Skeletal muscle satellite cell (primary cell): ENCODE results near the gene PRR20G.
"Not testable (repeated sequence)": the region's sequence is repeated elsewhere in the genome, so short reads cannot be mapped to it uniquely, and the experiment has no call there.

Experiments used
- H3K27me3 ChIP-seq: 2 replicates; pipeline ENCODE4 v1.7.0; 2013; ENCODE audit warnings: low read length; ENCODE audit not compliant: control insufficient read depth, insufficient read depth
- H3K36me3 ChIP-seq: 2 replicates; pipeline ENCODE4 v1.7.0; 2013; ENCODE audit warnings: mild to moderate bottlenecking, control low read depth, low read length; ENCODE audit not compliant: insufficient read depth
- H3K4me1 ChIP-seq: 2 replicates; pipeline ENCODE4 v1.7.0; 2013; ENCODE audit warnings: low read length; ENCODE audit not compliant: control insufficient read depth, insufficient read depth
- H3K4me2 ChIP-seq: 2 replicates; pipeline ENCODE4 v1.7.0; 2013; ENCODE audit warnings: mild to moderate bottlenecking, low read length
- H3K4me3 ChIP-seq: 2 replicates; pipeline ENCODE4 v1.7.0; 2013; ENCODE audit warnings: low read length
- H3K9ac ChIP-seq: 2 replicates; pipeline ENCODE4 v1.7.0; 2013; ENCODE audit warnings: mild to moderate bottlenecking, low read depth, low read length, moderate library complexity
- H3K9me3 ChIP-seq: replicated peaks from 2 replicates; pipeline ENCODE4 v1.7.0; 2013; ENCODE audit warnings: mild to moderate bottlenecking, control low read depth, low read length

PRR20G gene

DNA sequence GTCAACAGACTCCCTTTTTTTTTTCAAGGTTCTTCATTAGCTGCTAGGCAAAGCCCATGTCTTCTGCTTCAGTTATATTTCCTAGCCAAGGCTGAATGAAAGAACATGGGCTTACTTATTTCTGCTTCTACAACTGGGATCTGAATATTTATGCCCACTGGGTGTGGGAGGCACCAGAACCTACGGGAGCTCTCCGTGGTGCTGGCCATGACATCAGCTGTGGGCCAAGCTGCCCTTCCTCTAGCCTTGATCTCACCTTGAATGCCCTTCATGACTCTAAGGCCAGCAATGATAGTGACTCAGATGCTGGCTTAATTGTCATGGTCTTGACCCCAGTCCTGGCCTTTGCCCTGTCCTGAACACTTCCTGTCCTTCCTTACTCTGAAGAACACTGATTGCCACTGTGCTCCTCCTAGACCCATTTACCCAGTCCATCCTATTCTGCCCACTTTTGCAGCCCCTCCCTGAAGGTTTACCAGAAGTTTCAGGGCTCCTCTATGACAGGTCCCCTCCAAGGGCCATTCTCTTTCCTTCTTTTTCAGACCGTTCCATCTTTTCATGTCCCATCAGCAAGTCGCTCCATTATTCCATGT, 32.8 kb upstream of the PRR20G start:
- no peak overlapping the region for H3K4me2 ChIP-seq
- no peak overlapping the region for H3K9ac ChIP-seq
- H3K4me3 ChIP-seq: no peak overlapping the region
- no peaks in the 10 kb centered on the region for H3K27me3 ChIP-seq
- no peaks in the 10 kb centered on the region for H3K4me1 ChIP-seq
- no peaks in the 10 kb centered on the region for H3K9me3 ChIP-seq
- no peaks in the 10 kb centered on the region for H3K36me3 ChIP-seq

DNA sequence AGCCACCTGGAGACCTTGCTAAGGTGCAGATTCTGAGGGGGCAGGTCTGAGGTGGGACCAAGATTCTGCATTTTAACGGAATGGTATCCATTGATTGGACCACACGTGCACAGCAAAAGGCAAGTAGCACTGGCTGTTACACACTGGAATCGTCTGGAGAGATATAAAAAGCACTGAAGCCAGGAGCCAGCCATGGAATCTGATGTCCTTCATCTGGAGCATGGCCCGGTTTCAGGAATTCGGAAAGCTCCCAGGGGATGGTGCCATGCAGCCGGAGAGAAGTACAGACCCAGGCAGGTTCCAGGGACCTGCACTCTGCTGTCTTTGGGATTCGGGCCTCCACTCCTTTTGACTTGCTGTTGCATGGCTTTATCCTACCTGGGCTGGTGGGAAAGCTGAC, 28.8 kb upstream of the PRR20G start:
- Histone ChIP-seq H3K27me3 (peaks cover 2% of the 10 kb centered on the region), H3K4me3 (no peak overlapping the region), H3K4me1 (no peaks in the 10 kb centered on the region), H3K9me3 (no peaks in the 10 kb centered on the region), H3K4me2 (no peak overlapping the region), H3K9ac (no peak overlapping the region), H3K36me3 (no peaks in the 10 kb centered on the region)

GRCh38 chr3:127312818-127313217, 25.0 kb upstream of the PRR20G start:
- no peaks in the 10 kb centered on the region for H3K36me3 ChIP-seq
- no peak overlapping the region for H3K9ac ChIP-seq
- H3K27me3 ChIP-seq: peaks cover 2% of the 10 kb centered on the region
- no peaks in the 10 kb centered on the region for H3K9me3 ChIP-seq
- H3K4me1 ChIP-seq: no peaks in the 10 kb centered on the region
- H3K4me2 ChIP-seq: no peak overlapping the region
- H3K4me3 ChIP-seq: no peak overlapping the region

GRCh38 chr3:127308821-127309220, 21.0 kb upstream of the PRR20G start:
- H3K27me3 ChIP-seq, H3K9me3 ChIP-seq, H3K4me3 ChIP-seq, H3K4me2 ChIP-seq, H3K36me3 ChIP-seq, H3K4me1 ChIP-seq, H3K9ac ChIP-seq: not testable (repeated sequence)

DNA sequence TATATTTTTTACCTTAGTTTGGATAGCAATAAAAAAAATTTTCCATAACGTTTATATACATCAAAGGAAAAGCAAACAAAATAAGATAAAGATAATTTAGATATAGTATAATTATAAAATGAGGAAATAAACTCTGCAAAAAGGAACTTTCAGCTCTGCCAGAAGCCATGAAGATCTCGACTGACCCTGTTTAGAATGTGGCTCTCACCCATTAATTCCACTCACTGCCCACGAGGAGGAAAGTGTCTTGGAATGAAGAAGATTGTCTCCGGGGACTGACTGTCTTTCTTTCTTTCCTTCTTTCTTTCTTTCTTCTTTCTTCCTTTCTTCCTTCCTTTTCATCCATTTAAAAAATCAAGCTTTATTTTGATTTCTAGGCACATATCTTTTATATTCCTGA, 20.1 kb upstream of the PRR20G start:
- Histone ChIP-seq H3K27me3 (peaks cover 7% of the 10 kb centered on the region), H3K4me3 (no peak overlapping the region), H3K36me3 (no peaks in the 10 kb centered on the region), H3K4me2 (no peak overlapping the region), H3K9me3 (no peaks in the 10 kb centered on the region), H3K9ac (no peak overlapping the region), H3K4me1 (no peaks in the 10 kb centered on the region)

DNA sequence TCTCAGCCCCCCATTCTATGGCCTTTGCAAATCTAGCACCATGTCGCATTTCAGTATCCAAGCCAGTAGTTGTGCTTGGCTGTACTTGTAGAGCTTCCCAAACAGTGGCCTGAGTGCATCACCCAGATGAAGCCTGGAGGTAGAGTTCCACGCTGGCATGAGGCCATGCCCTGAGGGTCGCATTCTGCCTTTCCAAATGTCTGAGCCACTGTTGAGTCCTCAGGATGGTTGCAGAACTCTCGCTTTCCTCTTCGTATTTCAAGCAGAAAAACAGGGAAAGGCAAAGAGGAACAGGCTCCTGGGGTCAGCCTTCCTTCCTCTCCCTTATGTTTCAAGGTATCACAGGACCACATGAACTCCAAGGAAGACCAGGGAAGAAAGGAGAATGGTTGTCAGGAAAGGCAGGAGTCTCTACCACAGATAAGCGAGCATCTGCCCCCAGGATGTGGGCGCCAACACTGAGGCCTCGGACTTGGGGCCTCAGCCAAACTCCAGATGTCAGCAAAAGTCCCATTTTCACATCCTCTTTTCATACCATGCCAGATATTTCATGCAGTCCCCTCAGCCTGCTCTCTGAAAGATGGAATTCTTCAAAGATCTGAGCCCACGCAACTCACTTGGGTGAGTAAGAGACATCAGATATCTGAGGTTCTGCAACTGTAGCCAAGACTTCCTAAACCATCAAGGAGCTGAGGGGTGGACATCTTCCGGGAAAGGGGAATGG, 19.4 kb upstream of the PRR20G start:
- no peaks in the 10 kb centered on the region for H3K4me1 ChIP-seq
- no peak overlapping the region for H3K4me3 ChIP-seq
- H3K36me3 ChIP-seq: no peaks in the 10 kb centered on the region
- H3K27me3 ChIP-seq: peaks cover 12% of the 10 kb centered on the region
- no peaks in the 10 kb centered on the region for H3K9me3 ChIP-seq
- no peak overlapping the region for H3K4me2 ChIP-seq
- no peak overlapping the region for H3K9ac ChIP-seq

GRCh38 chr3:127306361-127307111, 18.7 kb upstream of the PRR20G start:
- Histone ChIP-seq H3K4me1 (no peaks in the 10 kb centered on the region), H3K9me3 (no peaks in the 10 kb centered on the region), H3K4me3 (no peak overlapping the region), H3K4me2 (no peak overlapping the region), H3K9ac (no peak overlapping the region), H3K27me3 (peaks cover 10% of the 10 kb centered on the region), H3K36me3 (no peaks in the 10 kb centered on the region)

- Histone ChIP-seq H3K27me3 (peaks cover 19% of the 10 kb centered on the region), H3K9me3 (no peaks in the 10 kb centered on the region), H3K4me3 (no peak overlapping the region), H3K4me1 (no peaks in the 10 kb centered on the region), H3K9ac (no peak overlapping the region), H3K36me3 (no peaks in the 10 kb centered on the region), H3K4me2 (no peak overlapping the region)
Measured at GRCh38 chr3:127305499-127306060, 17.7 kb upstream of the PRR20G start.

DNA sequence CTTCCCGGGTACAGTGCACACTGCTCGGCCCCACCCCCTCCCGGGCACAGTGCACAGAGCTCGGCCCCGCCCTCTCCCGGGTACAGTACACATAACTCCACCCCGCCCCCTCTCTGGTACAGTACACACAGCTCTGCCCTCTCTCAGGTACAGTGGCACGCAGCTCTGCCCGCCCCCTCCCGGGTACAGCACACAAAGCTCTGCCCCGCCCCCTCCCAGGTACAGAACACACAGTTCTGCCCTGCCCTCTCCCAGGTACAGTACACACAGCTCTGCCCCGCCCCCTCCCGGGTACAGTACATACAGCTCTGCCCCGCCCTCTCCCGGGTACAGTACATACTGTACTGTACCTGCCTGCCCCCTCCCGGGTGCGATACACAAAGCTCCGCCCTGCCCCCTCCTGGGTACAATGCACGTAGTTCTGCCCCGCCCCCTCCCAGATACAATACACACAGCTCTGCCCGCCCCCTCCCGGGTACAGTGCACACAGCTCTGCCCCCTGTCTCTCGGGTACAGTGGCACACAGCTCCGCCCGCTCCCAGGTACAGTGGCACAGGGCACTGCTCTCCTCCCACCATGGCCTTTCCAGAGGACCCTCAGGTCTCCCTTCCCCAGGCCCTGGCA, 16.4 kb upstream of the PRR20G start:
- Histone ChIP-seq H3K9me3 (no peaks in the 10 kb centered on the region), H3K4me2 (no peak overlapping the region), H3K27me3 (peaks cover 22% of the 10 kb centered on the region), H3K36me3 (no peaks in the 10 kb centered on the region), H3K4me3 (no peak overlapping the region), H3K4me1 (no peaks in the 10 kb centered on the region), H3K9ac (no peak overlapping the region)

DNA sequence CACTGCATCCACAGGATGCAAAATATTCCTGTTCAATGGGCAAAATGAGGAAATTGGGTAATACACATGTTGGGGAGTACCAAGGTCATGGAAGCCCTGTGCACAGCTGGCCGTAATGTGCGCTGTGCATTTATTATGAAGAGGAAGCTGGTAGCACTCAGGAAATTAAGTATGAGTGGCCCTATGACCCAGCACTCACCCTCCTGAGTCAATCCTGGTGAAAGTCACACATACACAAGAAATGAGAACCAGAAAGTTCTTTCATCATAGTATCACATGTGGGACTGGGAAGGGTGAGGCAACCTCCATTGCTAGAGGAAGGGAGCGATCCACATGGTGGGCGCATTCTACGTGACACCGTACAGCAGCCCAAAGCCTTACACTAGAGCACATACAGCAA, 11.4 kb upstream of the PRR20G start:
- Histone ChIP-seq H3K27me3 (peaks cover 41% of the 10 kb centered on the region), H3K36me3 (no peaks in the 10 kb centered on the region), H3K4me2 (no peak overlapping the region), H3K4me3 (no peak overlapping the region), H3K9me3 (no peaks in the 10 kb centered on the region), H3K9ac (no peak overlapping the region), H3K4me1 (no peaks in the 10 kb centered on the region)

DNA sequence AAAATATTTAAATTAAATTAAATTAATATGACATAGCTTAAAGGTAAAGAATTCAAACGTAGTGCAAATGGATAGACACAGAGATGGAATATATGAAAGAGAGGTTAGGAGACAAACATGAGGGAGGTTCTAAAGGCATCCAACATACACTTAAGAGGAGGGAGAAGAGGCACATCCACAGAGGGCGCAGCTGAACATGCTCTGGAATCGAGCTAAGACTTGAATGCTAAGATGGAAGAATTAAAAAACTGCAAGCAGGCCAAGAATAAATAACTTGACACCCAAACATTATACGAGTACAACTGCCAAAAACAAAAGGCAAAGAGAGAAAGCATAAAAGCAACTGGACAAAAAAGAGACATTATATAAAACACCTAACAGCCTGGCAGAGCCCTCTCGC, 9.1 kb upstream of the PRR20G start:
- Histone ChIP-seq H3K9ac (no peak overlapping the region), H3K4me3 (no peak overlapping the region), H3K4me2 (no peak overlapping the region), H3K4me1 (no peaks in the 10 kb centered on the region), H3K36me3 (no peaks in the 10 kb centered on the region), H3K9me3 (no peaks in the 10 kb centered on the region), H3K27me3 (peaks cover 35% of the 10 kb centered on the region)
